SK-N-SH (cell line): Measurements from ENCODE around the gene TIMM17B. TPM values are rescaled to one million over a fixed set of nuclear protein-coding genes. Genes with fewer than 3 reads are reported as not detected.

Source experiments
- CTCF ChIA-PET: fragments of 300-600, 350-600 bp; formaldehyde crosslinking; extraction: SDS; loops from one replicate; lab custom pipeline; 2021; lab: Yijun Ruan, JAX
- POLR2A ChIA-PET: fragments of 350-600 bp; sonication (Branson Sonifier 250); formaldehyde crosslinking; extraction: SDS; loops from one replicate; lab custom pipeline; 2020; ENCODE audit warnings: antibody characterized with exemption, inconsistent platforms; lab: Yijun Ruan, JAX
- DNase-seq: peaks from one replicate; pipeline ENCODE4 v3.0.0; 2012
- H2AFZ ChIP-seq: fragments of 200-600 bp; sonication (generic); 2 replicates; pipeline ENCODE4 v1.8.1; 2016; ENCODE audit warnings: antibody characterized with exemption, mild to moderate bottlenecking, low read depth
- H3F3A ChIP-seq: fragments of 200-600 bp; sonication (generic); replicated peaks from 2 replicates; pipeline ENCODE3; 2016; ENCODE audit warnings: antibody characterized with exemption, mild to moderate bottlenecking; ENCODE audit not compliant: insufficient read depth
- H3K27ac ChIP-seq, 2 experiments: fragments of 200-500 bp in 1 of 2; fragments of 200-600 bp in 1 of 2; sonication (Bioruptor generic) in 1 of 2; sonication (generic), shearing (Covaris generic) in 1 of 2; 2 replicates each; pipeline versions ENCODE4 v1.5.1 to v1.6.1; 2014 to 2016; ENCODE audit warnings: low read depth in 2 of 2, inconsistent platforms in 1 of 2, low read length in 1 of 2, mild to moderate bottlenecking in 1 of 2, mixed read lengths in 1 of 2
- H3K27me3 ChIP-seq: fragments of 200-600 bp; sonication (generic), shearing (Covaris generic); 2 replicates; pipeline ENCODE4 v1.6.1; 2016; ENCODE audit warnings: mixed run types; ENCODE audit not compliant: insufficient read depth
- H3K36me3 ChIP-seq, 2 experiments: fragments of 200-500 bp in 1 of 2; fragments of 200-600 bp in 1 of 2; sonication (Bioruptor generic) in 1 of 2; sonication (generic) in 1 of 2; replicated peaks in 1 of 2; 2 replicates each; pipeline versions ENCODE3 to v1.5.1; 2014 to 2016; ENCODE audit warnings: low read length in 1 of 2, mild to moderate bottlenecking in 1 of 2; ENCODE audit not compliant: insufficient read depth in 2 of 2, control insufficient read depth in 1 of 2
- H3K4me1 ChIP-seq, 2 experiments: fragments of 200-500 bp in 1 of 2; fragments of 200-600 bp in 1 of 2; sonication (Bioruptor generic) in 1 of 2; sonication (generic), shearing (Covaris generic) in 1 of 2; 2 replicates each; pipeline versions ENCODE4 v1.5.1 to v1.6.1; 2014 to 2016; ENCODE audit warnings: low read depth in 1 of 2, low read length in 1 of 2, mixed run types in 1 of 2; ENCODE audit not compliant: insufficient read depth in 2 of 2, control insufficient read depth in 1 of 2
- H3K4me2 ChIP-seq: fragments of 200-600 bp; sonication (generic), shearing (Covaris generic); 2 replicates; pipeline ENCODE4 v1.6.1; 2017; ENCODE audit warnings: mixed run types
- H3K4me3 ChIP-seq, 2 experiments: fragments of 200-500 bp in 1 of 2; fragments of 200-600 bp in 1 of 2; sonication (Bioruptor generic) in 1 of 2; sonication (generic), shearing (Covaris generic) in 1 of 2; 2 replicates each; pipeline versions ENCODE4 v1.5.1 to v1.8.1; 2014 to 2016; ENCODE audit warnings: low read depth in 2 of 2, inconsistent platforms in 1 of 2, low read length in 1 of 2, mild to moderate bottlenecking in 1 of 2, mixed read lengths in 1 of 2, moderate library complexity in 1 of 2
- H3K79me2 ChIP-seq: fragments of 200-600 bp; sonication (generic); 2 replicates; pipeline ENCODE4 v1.8.1; 2017; ENCODE audit warnings: mild to moderate bottlenecking; ENCODE audit not compliant: insufficient read depth
- H3K9ac ChIP-seq: fragments of 200-600 bp; sonication (generic); 2 replicates; pipeline ENCODE4 v1.6.1; 2017; ENCODE audit warnings: mixed run types
- H3K9me2 ChIP-seq: fragments of 200-600 bp; sonication (generic); 2 replicates; pipeline ENCODE4 v1.6.1; 2017; ENCODE audit warnings: mixed run types
- H3K9me3 ChIP-seq: fragments of 200-600 bp; sonication (generic); 2 replicates; pipeline ENCODE4 v1.6.1; 2017; ENCODE audit warnings: mixed run types, mild to moderate bottlenecking, moderate library complexity
- H4K20me1 ChIP-seq: fragments of 200-600 bp; sonication (generic); 2 replicates; pipeline ENCODE4 v1.6.1; 2017; ENCODE audit warnings: mild to moderate bottlenecking, mixed run types; ENCODE audit not compliant: insufficient read depth
- ELF1 ChIP-seq: IDR thresholded peaks from 2 replicates; pipeline ENCODE4 v1.4.0; 2012
- EP300 ChIP-seq, 2 experiments: IDR thresholded peaks; 2 replicates each; pipeline versions ENCODE4 v1.4.0 to v1.6.1; 2012; ENCODE audit warnings: borderline replicate concordance in 1 of 2, low read depth in 1 of 2, low read length in 1 of 2
- FOSL2 ChIP-seq: IDR thresholded peaks from 2 replicates; pipeline ENCODE4 v1.4.0; 2012; ENCODE audit warnings: low read depth, mild to moderate bottlenecking, moderate library complexity, borderline replicate concordance
- GATA2 ChIP-seq: sonication (generic); formaldehyde crosslinking; IDR thresholded peaks from 2 replicates; pipeline ENCODE4 v1.5.0; 2020; ENCODE audit warnings: mild to moderate bottlenecking, missing genetic modification reagents
- MEF2A ChIP-seq: IDR thresholded peaks from 2 replicates; pipeline ENCODE4 v1.4.0; 2012; ENCODE audit warnings: low read depth, borderline replicate concordance
- NRF1 ChIP-seq: IDR thresholded peaks from 2 replicates; pipeline ENCODE4 v1.6.1; 2012; ENCODE audit warnings: low read depth, mild to moderate bottlenecking, low read length
- PBX3 ChIP-seq: IDR thresholded peaks from 2 replicates; pipeline ENCODE4; 2012
- POLR2AphosphoS5 ChIP-seq: IDR thresholded peaks from 2 replicates; pipeline ENCODE4 v1.6.1; 2012; ENCODE audit warnings: low read depth, low read length
- REST ChIP-seq: IDR thresholded peaks from 2 replicates; pipeline ENCODE4 v1.6.1; 2012; ENCODE audit warnings: mild to moderate bottlenecking, low read depth, low read length, moderate library complexity
- RFX5 ChIP-seq: IDR thresholded peaks from 2 replicates; pipeline ENCODE4 v1.6.1; 2012; ENCODE audit warnings: mild to moderate bottlenecking, improper control_type of control experiment, low read length
- RXRA ChIP-seq: IDR thresholded peaks from 2 replicates; pipeline ENCODE4 v1.4.0; 2012; ENCODE audit warnings: low read depth, mild to moderate bottlenecking, borderline replicate concordance
- USF2 ChIP-seq: fragments of 150-350 bp; IDR thresholded peaks from 2 replicates; pipeline ENCODE4 v1.6.1; 2017; ENCODE audit warnings: antibody characterized with exemption, low read length, low read depth, borderline replicate concordance
- WGBS: methylation state at CpG from one replicate; pipeline ENCODE4 v1.1.6; 2017; ENCODE audit warnings: low lambda C conversion rate; 5-methylcytosine and 5-hydroxymethylcytosine counted together
- polyA plus RNA-seq, 3 experiments: library from polyadenylated mRNA; depleted of rRNA; stranded (reverse); fragments of >200 nt; gene quantifications; 2 replicates each; pipeline ENCODE4 v1.2.3, GENCODE V29; 2012

The TIMM17B gene
- polyA plus RNA-seq, 1 of the 3 experiments (the other 2 are of a cell fraction), result 87.0 TPM

GRCh38 chrX:48893556-48894348 lies 3.8 kb downstream of the TIMM17B start:
- Histone ChIP-seq H3K36me3 (peaks cover 0 to 2% of the 10 kb centered on the region in 2 experiments), H3K9me2 (no peaks in the 10 kb centered on the region), H3K4me2 (no peak overlapping the region), H3K9me3 (no peaks in the 10 kb centered on the region), H3K79me2 (peaks cover 14% of the 10 kb centered on the region), H2AFZ (no peak overlapping the region), H3K27me3 (peaks cover 15% of the 10 kb centered on the region; the same call in 1 of the 2 replicates), H3K4me3 (no peak overlapping the region), H3F3A (peaks cover 3% of the 10 kb centered on the region), H3K9ac (no peak overlapping the region), H4K20me1 (peaks cover 4% of the 10 kb centered on the region; the same call in 1 of the 2 replicates), H3K4me1 (peaks cover 0 to 12% of the 10 kb centered on the region in 2 experiments; a peak in 1 of 4 replicates), H3K27ac (no peak overlapping the region)
- DNase-seq, result no peak
- CTCF ChIA-PET, result no interaction called here
- no peak for TF ChIP-seq MEF2A
- no peak for TF ChIP-seq FOSL2
- TF ChIP-seq GATA2 (CRISPR knock-in tag), result no peak
- no peak for TF ChIP-seq EP300 (IDR thresholded peaks at IDR 0.05; ENCODE audit: borderline replicate concordance in 1 of 2, low read depth in 1 of 2, low read length in 1 of 2)
- no peak for TF ChIP-seq USF2
- no peak for TF ChIP-seq RXRA
- TF ChIP-seq PBX3, result no peak
- no peak for TF ChIP-seq RFX5
- TF ChIP-seq POLR2AphosphoS5, result no peak
- TF ChIP-seq NRF1, result no peak
- no peak for TF ChIP-seq REST
- TF ChIP-seq ELF1, result no peak
- POLR2A ChIA-PET, result no interaction called here
- 56% methylated on average over 10 of the region's 16 CpGs for WGBS
